WTC11 (cell line): Measurements from ENCODE around the gene FABP3.

Experiments
- ATF1 ChIP-seq: sonication (generic); formaldehyde crosslinking; IDR thresholded peaks from 2 replicates; pipeline ENCODE4 v1.8.1; 2023; ENCODE audit warnings: mild to moderate bottlenecking, moderate library complexity, missing genetic modification reagents
- JUN ChIP-seq: sonication (generic); formaldehyde crosslinking; IDR thresholded peaks from 2 replicates; pipeline ENCODE4 v1.8.0; 2023; ENCODE audit warnings: mild to moderate bottlenecking, missing genetic modification reagents
- NR1H2 ChIP-seq: sonication (generic); formaldehyde crosslinking; IDR thresholded peaks from 2 replicates; pipeline ENCODE4 v1.9.0; 2021; ENCODE audit warnings: mild to moderate bottlenecking, moderate library complexity, missing genetic modification reagents
- ZBTB21 ChIP-seq: sonication (generic); formaldehyde crosslinking; IDR thresholded peaks from 2 replicates; pipeline ENCODE4 v1.8.1; 2023; ENCODE audit warnings: mild to moderate bottlenecking, missing genetic modification reagents, borderline replicate concordance
- TF ChIP-seq, protein P1 (sequence below): sonication (generic); formaldehyde crosslinking; IDR thresholded peaks from 2 replicates; pipeline ENCODE4 v1.8.1; 2023; ENCODE audit warnings: mild to moderate bottlenecking, missing genetic modification reagents, borderline replicate concordance
- TF ChIP-seq, protein P2 (sequence below): fragments of 200-600 bp; IDR thresholded peaks from 2 replicates; pipeline ENCODE4 v1.8.0; 2022; ENCODE audit warnings: antibody characterized with exemption
- TF ChIP-seq, protein P3 (sequence below): sonication (generic); formaldehyde crosslinking; IDR thresholded peaks from 2 replicates; pipeline ENCODE4 v1.8.1; 2022; ENCODE audit warnings: mild to moderate bottlenecking, moderate library complexity, missing genetic modification reagents
- TF ChIP-seq, protein P4 (sequence below): sonication (generic); formaldehyde crosslinking; IDR thresholded peaks from 2 replicates; pipeline ENCODE4 v1.8.0; 2022; ENCODE audit warnings: mild to moderate bottlenecking, missing genetic modification reagents
- TF ChIP-seq, protein P5 (sequence below): sonication (generic); formaldehyde crosslinking; IDR thresholded peaks from 2 replicates; pipeline ENCODE4 v1.8.1; 2023; ENCODE audit warnings: mild to moderate bottlenecking, moderate library complexity, missing genetic modification reagents

DNA sequence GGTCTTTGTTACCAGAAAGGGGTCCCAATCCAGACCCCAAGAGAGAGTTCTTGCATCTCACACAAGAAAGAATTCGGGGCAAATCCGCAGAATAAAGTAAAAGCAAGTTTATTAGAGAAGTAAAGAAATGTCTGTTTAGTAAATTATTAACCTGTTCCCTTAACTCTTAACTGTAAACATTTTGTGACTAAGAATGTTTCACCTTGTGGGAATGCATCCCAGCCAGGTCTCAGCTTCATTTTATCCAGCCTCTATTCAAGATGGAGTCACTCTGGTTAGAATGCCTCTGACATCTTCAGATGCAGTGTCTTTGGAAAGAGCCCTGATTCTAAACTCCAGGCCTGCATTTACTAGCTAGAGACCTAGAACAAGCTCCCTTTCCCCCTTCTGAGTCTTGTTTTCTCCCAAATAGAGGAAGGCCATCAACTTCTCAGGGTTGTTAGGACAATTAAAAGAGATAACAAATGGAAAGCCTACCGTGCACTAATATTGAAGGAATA, 4.5 kb upstream of the FABP3 start:
- TF ChIP-seq, protein P1, sequence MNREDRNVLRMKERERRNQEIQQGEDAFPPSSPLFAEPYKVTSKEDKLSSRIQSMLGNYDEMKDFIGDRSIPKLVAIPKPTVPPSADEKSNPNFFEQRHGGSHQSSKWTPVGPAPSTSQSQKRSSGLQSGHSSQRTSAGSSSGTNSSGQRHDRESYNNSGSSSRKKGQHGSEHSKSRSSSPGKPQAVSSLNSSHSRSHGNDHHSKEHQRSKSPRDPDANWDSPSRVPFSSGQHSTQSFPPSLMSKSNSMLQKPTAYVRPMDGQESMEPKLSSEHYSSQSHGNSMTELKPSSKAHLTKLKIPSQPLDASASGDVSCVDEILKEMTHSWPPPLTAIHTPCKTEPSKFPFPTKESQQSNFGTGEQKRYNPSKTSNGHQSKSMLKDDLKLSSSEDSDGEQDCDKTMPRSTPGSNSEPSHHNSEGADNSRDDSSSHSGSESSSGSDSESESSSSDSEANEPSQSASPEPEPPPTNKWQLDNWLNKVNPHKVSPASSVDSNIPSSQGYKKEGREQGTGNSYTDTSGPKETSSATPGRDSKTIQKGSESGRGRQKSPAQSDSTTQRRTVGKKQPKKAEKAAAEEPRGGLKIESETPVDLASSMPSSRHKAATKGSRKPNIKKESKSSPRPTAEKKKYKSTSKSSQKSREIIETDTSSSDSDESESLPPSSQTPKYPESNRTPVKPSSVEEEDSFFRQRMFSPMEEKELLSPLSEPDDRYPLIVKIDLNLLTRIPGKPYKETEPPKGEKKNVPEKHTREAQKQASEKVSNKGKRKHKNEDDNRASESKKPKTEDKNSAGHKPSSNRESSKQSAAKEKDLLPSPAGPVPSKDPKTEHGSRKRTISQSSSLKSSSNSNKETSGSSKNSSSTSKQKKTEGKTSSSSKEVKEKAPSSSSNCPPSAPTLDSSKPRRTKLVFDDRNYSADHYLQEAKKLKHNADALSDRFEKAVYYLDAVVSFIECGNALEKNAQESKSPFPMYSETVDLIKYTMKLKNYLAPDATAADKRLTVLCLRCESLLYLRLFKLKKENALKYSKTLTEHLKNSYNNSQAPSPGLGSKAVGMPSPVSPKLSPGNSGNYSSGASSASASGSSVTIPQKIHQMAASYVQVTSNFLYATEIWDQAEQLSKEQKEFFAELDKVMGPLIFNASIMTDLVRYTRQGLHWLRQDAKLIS (CRISPR knock-in tag), result no peak
- TF ChIP-seq, protein P2, sequence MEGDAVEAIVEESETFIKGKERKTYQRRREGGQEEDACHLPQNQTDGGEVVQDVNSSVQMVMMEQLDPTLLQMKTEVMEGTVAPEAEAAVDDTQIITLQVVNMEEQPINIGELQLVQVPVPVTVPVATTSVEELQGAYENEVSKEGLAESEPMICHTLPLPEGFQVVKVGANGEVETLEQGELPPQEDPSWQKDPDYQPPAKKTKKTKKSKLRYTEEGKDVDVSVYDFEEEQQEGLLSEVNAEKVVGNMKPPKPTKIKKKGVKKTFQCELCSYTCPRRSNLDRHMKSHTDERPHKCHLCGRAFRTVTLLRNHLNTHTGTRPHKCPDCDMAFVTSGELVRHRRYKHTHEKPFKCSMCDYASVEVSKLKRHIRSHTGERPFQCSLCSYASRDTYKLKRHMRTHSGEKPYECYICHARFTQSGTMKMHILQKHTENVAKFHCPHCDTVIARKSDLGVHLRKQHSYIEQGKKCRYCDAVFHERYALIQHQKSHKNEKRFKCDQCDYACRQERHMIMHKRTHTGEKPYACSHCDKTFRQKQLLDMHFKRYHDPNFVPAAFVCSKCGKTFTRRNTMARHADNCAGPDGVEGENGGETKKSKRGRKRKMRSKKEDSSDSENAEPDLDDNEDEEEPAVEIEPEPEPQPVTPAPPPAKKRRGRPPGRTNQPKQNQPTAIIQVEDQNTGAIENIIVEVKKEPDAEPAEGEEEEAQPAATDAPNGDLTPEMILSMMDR, result no peak
- TF ChIP-seq, protein P3, sequence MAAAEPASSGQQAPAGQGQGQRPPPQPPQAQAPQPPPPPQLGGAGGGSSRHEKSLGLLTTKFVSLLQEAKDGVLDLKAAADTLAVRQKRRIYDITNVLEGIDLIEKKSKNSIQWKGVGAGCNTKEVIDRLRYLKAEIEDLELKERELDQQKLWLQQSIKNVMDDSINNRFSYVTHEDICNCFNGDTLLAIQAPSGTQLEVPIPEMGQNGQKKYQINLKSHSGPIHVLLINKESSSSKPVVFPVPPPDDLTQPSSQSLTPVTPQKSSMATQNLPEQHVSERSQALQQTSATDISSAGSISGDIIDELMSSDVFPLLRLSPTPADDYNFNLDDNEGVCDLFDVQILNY (CRISPR knock-in tag), result no peak
- TF ChIP-seq JUN (CRISPR knock-in tag) (no peak), ZBTB21 (CRISPR knock-in tag) (no peak), NR1H2 (CRISPR knock-in tag) (no peak), ATF1 (CRISPR knock-in tag) (no peak)
- TF ChIP-seq, protein P4, sequence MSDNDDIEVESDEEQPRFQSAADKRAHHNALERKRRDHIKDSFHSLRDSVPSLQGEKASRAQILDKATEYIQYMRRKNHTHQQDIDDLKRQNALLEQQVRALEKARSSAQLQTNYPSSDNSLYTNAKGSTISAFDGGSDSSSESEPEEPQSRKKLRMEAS (CRISPR knock-in tag), result no peak
- TF ChIP-seq, protein P5, sequence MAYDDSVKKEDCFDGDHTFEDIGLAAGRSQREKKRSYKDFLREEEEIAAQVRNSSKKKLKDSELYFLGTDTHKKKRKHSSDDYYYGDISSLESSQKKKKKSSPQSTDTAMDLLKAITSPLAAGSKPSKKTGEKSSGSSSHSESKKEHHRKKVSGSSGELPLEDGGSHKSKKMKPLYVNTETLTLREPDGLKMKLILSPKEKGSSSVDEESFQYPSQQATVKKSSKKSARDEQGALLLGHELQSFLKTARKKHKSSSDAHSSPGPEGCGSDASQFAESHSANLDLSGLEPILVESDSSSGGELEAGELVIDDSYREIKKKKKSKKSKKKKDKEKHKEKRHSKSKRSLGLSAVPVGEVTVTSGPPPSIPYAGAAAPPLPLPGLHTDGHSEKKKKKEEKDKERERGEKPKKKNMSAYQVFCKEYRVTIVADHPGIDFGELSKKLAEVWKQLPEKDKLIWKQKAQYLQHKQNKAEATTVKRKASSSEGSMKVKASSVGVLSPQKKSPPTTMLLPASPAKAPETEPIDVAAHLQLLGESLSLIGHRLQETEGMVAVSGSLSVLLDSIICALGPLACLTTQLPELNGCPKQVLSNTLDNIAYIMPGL (CRISPR knock-in tag), result no peak
